Posterior vena cava (tissue), 2 donors: ENCODE data around the gene CLTCL1. TPM values are rescaled to one million over a fixed set of nuclear protein-coding genes. Genes with fewer than 3 reads are reported as not detected.
"Not testable (repeated sequence)": the region's sequence is repeated elsewhere in the genome, so short reads cannot be mapped to it uniquely, and the experiment has no call there.

ENCODE experiments used
- DNase-seq: peaks from one replicate; pipeline ENCODE4 v3.0.0-alpha.2; 2020; ENCODE audit warnings: low spot score
- intact Hi-C, 2 donors: fragments of 100-400 bp; cut with DNase I; formaldehyde crosslinking; loops; one replicate each; pipeline versions ENCODE4 v1.14.1 to v1.14.2; 2022 to 2023
- total RNA-seq, 2 donors: library from RNA; stranded (reverse); fragmentation: NEBNext Ultra II Directional; extraction: Animal tissue kit (Norgen Biotek cat#: 25700); gene quantifications; one replicate each; pipeline ENCODE4 v1.2.1, GENCODE V29; 2021
- donor health status: DM: yes; HTN: yes; CAD: no.
- donor health status: DM: yes; HTN: yes; CAD: no.

CLTCL1 gene
- total RNA-seq, 2 donors from 2014 or later, result 6.6 to 9.0 TPM

DNA sequence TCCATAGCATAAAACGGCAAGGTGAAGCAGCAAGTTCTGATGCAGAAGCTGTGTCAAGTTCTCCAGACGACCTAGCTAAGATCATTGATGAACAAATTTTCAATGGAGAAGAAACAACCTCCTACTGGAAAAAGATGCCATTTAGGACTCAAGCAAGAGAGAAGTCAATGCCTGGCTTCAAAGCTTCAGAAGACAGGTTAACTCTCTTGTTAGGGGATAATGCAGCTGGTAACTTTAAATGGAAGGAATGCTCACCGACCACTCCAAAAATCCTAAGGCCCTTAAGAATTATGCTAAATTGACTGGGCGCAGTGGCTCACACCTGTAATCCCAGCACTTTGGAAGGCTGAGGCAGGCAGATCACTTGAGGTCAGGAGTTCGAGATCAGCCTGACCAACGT is 31.3 kb downstream of the CLTCL1 start:
- DNase-seq, result no peak
- intact Hi-C loops, result no loop called here

DNA sequence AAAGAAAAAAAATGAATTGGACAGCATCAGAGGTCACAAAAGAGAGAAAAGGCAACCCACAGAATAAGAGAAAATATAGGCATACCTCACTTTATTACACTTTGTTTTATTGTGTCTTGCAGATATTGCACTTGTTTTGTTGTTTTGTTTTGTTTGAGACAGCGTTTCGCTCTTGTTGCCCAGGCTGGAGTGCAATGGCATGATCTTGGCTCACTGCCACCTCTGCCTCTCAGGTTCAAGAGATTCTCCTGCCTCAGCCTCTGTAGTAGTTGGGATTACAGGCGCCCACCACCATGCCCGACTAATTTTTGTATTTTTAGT is 32.6 kb downstream of the CLTCL1 start:
- intact Hi-C loops, DNase-seq: not testable (repeated sequence)

GRCh38 chr22:19258371-19258770 is 33.1 kb downstream of the CLTCL1 start:
- DNase-seq, result no peak
- intact Hi-C loops, result no loop called here

DNA sequence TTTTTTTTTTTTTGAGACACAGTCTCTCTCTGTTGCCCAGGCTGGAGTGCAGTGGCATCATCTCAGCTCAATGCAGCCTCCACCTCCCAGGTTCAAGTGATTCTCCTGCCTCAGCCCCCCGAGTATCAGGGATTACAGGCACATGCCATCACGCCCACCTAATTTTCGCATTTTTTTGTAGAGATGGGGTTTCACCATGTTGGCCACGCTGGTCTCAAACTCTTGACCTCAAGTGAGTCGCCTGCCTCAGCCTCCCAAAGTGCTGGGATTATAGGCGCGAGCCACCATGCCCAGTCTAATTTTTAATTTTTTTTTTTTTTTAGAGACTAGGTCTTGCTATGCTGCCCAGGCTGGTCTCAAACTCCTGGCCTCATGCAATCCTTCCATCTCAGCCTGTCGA is 35.2 kb downstream of the CLTCL1 start:
- intact Hi-C loops, DNase-seq: not testable (repeated sequence)

DNA sequence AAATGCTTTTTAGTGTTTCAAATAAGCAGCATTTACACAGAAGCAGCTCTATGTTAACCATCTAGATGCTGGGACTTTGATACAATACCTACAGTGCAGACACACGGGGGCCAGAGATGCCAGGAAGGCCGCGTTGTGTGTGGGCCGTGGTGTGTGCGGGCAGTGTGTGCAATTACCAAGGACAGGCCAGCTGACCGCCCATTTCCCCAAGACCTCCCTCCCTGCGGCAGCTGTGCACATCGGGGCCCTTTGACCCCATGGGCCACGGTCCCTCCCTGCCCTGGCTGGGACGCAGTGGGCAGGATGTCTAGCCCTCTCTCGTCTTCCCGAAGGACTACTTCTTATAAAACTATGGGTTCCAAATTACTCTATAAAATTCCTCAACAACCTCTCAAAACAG is 38.4 kb downstream of the CLTCL1 start:
- no peak for DNase-seq
- intact Hi-C loops, result no loop called here

DNA sequence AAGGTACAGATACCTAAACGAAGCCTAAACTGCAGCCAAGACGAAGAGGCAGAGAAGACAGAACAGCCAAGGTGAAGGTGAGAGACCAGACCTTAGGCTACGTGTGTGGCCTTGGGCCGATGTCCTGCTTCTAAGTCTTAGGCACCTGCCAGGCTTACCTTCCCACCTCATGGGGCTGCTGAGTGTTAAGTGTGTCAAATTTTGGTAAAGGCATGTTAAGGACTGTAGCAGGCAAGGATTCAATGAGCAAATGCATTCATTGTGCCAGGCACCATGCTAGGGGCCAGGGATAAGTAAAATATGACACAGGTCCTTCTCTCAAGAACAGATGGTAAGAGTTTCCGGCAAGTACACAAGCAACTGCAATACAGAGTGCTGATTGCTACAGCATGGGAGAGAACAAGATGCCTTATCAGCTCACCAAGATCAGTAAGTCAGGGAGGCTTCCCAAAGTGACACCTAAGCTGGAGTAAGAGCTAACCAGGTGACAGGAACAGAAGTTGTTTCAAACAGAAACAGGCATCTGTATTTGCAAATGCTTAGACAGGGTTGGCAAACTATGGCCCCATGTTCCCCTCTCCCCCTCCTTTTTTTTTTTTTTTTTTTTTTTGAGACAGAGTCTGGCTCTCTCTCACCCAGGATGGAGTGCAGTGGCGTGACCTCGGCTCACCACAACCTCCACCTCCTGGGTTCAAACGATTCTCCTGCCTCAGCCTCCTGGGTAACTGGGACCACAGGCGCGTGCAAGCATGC is 46.7 kb downstream of the CLTCL1 start:
- DNase-seq, result no peak
- intact Hi-C loops, result no loop called here

- no peak for DNase-seq
- intact Hi-C loops, result no loop called here
Measured at GRCh38 chr22:19242699-19243098, 48.8 kb downstream of the CLTCL1 start.

DNA sequence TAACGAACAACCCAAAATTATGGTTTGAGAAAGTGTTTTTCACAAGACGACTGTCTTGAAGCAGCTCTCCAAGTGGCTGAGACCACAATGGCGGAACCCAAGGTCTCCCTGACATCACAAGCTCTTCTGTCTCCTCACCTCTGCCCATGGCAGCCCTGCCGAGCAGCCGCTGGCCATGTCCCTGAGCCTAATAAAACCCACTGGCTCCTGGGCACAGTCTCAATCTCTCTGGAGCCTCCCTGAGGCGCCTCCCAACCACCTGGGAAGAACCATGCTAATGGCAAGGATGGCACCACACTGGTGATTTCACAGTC is 50.0 kb downstream of the CLTCL1 start:
- no peak for DNase-seq
- intact Hi-C loops, result no loop called here

DNA sequence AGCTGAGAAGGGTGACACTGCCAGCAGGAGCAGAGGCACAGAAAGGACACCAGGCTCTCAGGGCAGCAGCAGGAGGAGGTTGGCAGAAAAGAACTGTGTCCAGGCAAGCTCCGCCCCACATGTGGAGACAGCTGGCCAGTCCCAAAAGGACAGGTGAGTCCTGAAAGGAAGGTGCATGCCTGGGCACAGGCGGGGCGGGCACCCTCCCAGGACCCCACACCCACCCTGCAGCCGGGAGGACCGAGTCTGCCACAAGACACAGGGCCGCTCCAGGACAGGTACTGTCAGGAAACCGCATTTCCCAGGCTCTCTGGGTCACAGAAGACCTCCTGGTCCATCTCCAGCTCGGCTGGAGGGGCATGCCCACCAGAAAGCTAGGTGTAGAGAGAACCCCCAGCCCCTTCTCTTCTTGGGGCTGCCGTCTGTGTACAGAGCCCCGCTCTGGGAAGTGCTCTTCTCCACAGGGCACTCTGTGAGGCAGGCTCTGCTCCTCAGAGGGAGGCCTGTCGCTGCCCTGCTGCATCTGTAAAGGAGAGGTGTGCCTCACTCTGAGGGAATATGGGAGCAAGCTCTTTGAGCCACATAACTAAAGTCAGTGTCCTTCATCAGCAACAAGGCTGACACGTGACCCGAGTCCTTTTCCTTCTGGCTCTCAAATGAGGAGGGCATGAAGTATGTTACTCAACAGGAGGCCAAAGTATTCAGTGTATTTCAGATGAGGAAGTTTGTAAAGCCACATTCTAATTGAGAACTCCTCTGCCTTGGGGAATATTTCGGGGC is 50.5 kb downstream of the CLTCL1 start:
- intact Hi-C loops, result no loop called here

GRCh38 chr22:19239464-19239863 is 52.1 kb downstream of the CLTCL1 start:
- intact Hi-C loops, result no loop called here
- DNase-seq, result no peak

More for the DNA sequence above, 50.5 kb downstream of the CLTCL1 start:
- no peak for DNase-seq

DNA sequence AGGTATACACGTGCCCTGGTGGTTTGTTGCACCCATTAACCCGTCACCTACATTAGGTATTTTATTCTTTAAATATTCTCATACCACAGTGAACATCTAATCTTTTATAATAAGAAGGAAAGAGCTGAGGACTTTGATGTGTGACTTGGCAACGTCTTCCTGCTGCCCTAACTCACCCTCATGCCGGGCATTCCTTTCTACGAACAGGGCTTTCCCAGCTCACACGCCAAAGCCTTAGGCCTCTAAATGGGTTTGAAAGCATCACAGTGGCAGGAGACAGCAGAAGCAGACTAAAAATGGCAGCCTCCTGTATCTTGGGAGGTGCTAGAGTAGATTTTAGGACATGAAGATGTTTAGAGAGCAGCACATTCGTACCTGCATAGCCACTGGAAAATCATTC is 52.6 kb downstream of the CLTCL1 start:
- intact Hi-C loops, result no loop called here
- DNase-seq, result no peak

- intact Hi-C loops, result no loop called here
- DNase-seq, result no peak
Measured at GRCh38 chr22:19235874-19236273, 55.6 kb downstream of the CLTCL1 start.

- intact Hi-C loops, result no loop called here
Measured at GRCh38 chr22:19234126-19234896, 57.2 kb downstream of the CLTCL1 start.

GRCh38 chr22:19233189-19233661 is 58.3 kb downstream of the CLTCL1 start:
- DNase-seq, result no peak
- intact Hi-C loops, result no loop called here

More at GRCh38 chr22:19234126-19234896, 57.2 kb downstream of the CLTCL1 start:
- DNase-seq, result no peak

- intact Hi-C loops, result no loop called here
- no peak for DNase-seq
Measured at GRCh38 chr22:19232623-19233022, 58.9 kb downstream of the CLTCL1 start.

GRCh38 chr22:19231986-19232385 is 59.5 kb downstream of the CLTCL1 start:
- intact Hi-C loops, result no loop called here
- DNase-seq, result no peak

DNA sequence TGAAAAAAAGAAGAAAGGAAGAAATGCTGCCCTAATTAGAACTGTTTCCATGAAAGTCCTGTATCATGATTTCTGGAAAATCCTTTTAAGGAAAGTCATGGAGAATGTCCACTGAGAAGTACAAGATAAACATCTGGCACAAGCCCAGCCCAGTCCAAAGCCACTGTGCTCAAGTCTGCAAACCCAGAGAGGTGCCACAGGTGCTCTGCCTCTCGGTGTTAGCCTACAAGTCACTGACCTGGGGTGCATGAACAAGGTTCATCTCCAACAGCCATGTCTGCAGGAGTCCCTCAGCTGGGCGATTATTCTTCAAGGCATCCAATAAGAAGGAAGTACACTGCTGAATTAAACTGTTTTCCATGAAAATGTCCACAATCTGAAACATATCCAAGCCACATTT is 61.9 kb downstream of the CLTCL1 start:
- intact Hi-C loops, result no loop called here
- DNase-seq, result no peak

- DNase-seq, result no peak
- intact Hi-C loops, result no loop called here
Measured at GRCh38 chr22:19228179-19228578, 63.3 kb downstream of the CLTCL1 start.

- intact Hi-C loops, result no loop called here
- no peak for DNase-seq
Measured at GRCh38 chr22:19226428-19226827, 65.1 kb downstream of the CLTCL1 start.

DNA sequence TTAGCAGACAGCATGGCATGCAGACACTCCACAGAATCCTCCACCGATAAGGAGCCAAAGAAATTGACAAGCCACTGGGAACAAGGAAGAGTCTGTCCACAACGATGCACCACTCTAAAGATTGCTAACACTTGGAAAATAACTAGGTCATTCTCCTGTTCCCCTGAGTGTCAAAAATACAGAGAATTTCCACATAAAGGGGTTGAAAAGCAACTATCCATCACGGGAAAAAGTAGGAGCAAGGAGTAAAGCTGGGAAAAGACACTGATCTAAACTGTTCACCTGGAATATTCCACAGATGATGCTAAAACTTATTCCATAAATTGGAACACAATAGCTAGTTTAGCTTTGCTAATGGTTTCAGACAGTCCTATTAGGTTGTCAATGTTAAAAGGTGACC is 66.0 kb downstream of the CLTCL1 start:
- no peak for DNase-seq
- intact Hi-C loops, result no loop called here
